Body of pancreas (tissue), 4 donors: ENCODE measurements around the gene WWOX.

Experiments
- POLR2A ChIP-seq, 3 donors: fragments of 450-650 bp; IDR thresholded peaks; one replicate each; pipeline ENCODE4 v1.6.1; 2016; ENCODE audit warnings: antibody characterized with exemption in 3 of 3, mild to moderate bottlenecking in 2 of 3
- TF ChIP-seq, protein P1 (sequence below), 7 experiments: fragments of 450-650 bp in 4 of 7; fragments of 200-600 bp in 3 of 7; sonication (generic) in 3 of 7; IDR thresholded peaks; one replicate each; pipeline ENCODE4 v1.5.1; 2016 to 2019; ENCODE audit warnings: antibody characterized with exemption in 7 of 7

DNA sequence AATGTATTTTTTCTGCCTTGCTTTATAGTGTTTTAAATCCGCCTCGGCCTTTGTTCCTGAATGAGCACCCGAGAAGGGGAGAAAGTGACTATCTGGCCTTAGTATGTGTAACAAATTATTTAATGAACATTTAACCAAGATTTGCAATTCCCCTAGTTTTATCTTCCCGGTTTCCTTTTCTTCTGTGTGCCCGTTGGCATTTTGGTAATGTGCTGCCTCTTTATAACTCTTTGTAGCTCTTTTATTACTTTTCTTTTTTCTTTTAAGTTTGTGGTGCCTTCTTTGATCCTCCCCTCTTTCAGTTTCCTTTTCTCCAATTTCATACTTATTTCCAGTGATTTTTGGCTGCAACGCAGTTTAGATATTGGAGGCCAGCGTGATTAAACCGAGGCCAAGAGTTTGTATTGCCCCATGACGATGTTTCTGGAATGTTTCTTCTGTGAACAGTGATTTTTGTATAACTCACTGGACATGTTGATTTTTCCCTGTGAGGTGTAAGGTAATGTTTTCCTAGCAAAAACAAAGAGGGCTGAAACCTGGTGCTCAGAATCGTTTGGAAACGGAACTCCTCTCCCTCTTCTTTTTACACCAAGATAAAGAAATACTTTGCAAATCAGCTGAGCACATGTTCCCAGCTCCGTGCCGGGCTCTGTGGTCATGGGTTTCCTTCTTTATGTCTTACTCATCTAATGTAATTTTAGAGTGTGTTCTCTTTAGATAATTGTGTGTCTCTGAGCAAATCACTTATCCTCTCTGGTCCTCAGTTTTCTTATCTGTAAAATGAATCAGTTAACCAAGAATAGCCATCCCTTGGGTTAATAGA is 344.3 kb downstream of the WWOX start:
- no peak for TF ChIP-seq POLR2A (IDR thresholded peaks at IDR 0.05)
- TF ChIP-seq, protein P1, sequence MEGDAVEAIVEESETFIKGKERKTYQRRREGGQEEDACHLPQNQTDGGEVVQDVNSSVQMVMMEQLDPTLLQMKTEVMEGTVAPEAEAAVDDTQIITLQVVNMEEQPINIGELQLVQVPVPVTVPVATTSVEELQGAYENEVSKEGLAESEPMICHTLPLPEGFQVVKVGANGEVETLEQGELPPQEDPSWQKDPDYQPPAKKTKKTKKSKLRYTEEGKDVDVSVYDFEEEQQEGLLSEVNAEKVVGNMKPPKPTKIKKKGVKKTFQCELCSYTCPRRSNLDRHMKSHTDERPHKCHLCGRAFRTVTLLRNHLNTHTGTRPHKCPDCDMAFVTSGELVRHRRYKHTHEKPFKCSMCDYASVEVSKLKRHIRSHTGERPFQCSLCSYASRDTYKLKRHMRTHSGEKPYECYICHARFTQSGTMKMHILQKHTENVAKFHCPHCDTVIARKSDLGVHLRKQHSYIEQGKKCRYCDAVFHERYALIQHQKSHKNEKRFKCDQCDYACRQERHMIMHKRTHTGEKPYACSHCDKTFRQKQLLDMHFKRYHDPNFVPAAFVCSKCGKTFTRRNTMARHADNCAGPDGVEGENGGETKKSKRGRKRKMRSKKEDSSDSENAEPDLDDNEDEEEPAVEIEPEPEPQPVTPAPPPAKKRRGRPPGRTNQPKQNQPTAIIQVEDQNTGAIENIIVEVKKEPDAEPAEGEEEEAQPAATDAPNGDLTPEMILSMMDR (IDR thresholded peaks at IDR 0.05): no peak
